ENCODE data around the gene GDF15.

- TF ChIP-seq CTCF (IDR thresholded peaks at IDR 0.05; ENCODE audit: low read depth, low read length, poor library complexity, severe bottlenecking) (no peak), EZH2phosphoT487 (IDR thresholded peaks at IDR 0.05; ENCODE audit: borderline replicate concordance, low read length) (no peak)
Measured at GRCh38 chr19:18373407-18373891, 12.5 kb upstream of the GDF15 start.

Data from DOHH2 (cell line).